ENCODE measurements around the gene HOXB1. TPM values are rescaled to one million over a fixed set of nuclear protein-coding genes. Genes with fewer than 3 reads are reported as not detected.

Gene HOXB1
- total RNA-seq, 1 donor = not detected

DNA sequence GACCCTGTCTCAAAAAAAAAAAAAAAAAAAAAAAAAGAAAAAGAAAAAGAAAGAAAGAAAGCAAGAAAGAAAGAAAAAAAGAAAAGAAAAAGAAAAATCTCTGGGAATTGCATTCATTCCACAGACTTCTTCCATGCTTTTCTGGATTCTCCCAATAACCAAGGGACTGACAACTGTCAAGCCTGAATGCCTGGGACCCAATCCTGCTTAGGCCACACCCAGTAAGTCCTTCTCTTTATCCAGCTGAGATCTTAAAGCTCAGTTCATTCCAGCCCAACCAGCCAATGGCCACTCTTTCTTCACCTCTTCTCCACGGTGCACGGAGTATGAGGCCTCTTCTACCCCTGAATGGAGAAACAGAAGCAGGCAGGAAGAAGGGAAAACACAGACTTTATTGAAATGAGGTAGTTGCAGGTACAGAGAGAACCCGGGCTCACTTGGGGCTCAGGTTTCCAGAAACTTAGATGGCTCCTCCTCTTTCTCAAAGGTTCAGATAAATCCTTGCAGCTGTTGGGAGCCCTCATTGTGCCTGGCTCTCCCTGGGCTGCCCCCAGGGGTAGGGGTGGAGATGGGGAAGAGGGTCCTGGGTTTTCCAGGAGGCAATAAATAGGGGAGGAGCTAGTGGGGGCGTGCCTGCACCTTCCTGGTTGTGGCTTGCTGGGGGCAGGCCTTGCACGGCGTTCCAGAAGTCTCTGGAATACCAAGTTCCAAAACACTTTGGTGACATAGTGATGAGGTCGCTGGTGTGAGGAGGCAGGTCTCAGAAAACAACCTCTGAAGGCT lies 2.5 kb downstream of the HOXB1 start:
- TF ChIP-seq CTCF (IDR thresholded peaks at IDR 0.05; ENCODE audit: insufficient read depth, low read length) = no peak
- DNase-seq (ENCODE audit: low read depth) = no peak
- no peak overlapping the region for H3K4me3 ChIP-seq (ENCODE audit: low read depth, low read length)

GRCh38 chr17:48527547-48527932 lies 3.3 kb downstream of the HOXB1 start:
- no peak for TF ChIP-seq CTCF (IDR thresholded peaks at IDR 0.05; ENCODE audit: insufficient read depth, low read length)
- no peak overlapping the region for H3K4me3 ChIP-seq (ENCODE audit: low read depth, low read length)
- no peak for DNase-seq (ENCODE audit: low read depth)

- DNase-seq (ENCODE audit: low read depth) = no peak
- no peak for TF ChIP-seq CTCF (IDR thresholded peaks at IDR 0.05; ENCODE audit: insufficient read depth, low read length)
- H3K4me3 ChIP-seq (ENCODE audit: low read depth, low read length) = no peak overlapping the region
Measured at GRCh38 chr17:48526608-48527546, 3.9 kb downstream of the HOXB1 start.

GRCh38 chr17:48523010-48523409 lies 7.8 kb downstream of the HOXB1 start:
- peak; percentile 44 for DNase-seq (ENCODE audit: low read depth)
- TF ChIP-seq CTCF (IDR thresholded peaks at IDR 0.05; ENCODE audit: insufficient read depth, low read length) = peak; percentile 42
- H3K4me3 ChIP-seq (ENCODE audit: low read depth, low read length) = no peak overlapping the region

GRCh38 chr17:48522031-48522653 lies 8.7 kb downstream of the HOXB1 start:
- DNase-seq (ENCODE audit: low read depth) = peak; percentile 19
- TF ChIP-seq CTCF (IDR thresholded peaks at IDR 0.05; ENCODE audit: insufficient read depth, low read length) = no peak

GRCh38 chr17:48520631-48521079 lies 10.2 kb downstream of the HOXB1 start:
- DNase-seq (ENCODE audit: low read depth) = peak; percentile 53
- TF ChIP-seq CTCF (IDR thresholded peaks at IDR 0.05; ENCODE audit: insufficient read depth, low read length) = no peak
- no peak overlapping the region for H3K4me3 ChIP-seq (ENCODE audit: low read depth, low read length)

More at GRCh38 chr17:48522031-48522653, 8.7 kb downstream of the HOXB1 start:
- H3K4me3 ChIP-seq (ENCODE audit: low read depth, low read length) = no peak overlapping the region

All from fibroblast of the aortic adventitia (primary cell).